ENCODE measurements around the gene NALCN.

GRCh38 chr13:101382086-101382485, 34.2 kb downstream of the NALCN start:
- TF ChIP-seq CBX5 (IDR thresholded peaks at IDR 0.05; ENCODE audit: low read depth), result no peak
- no peak for TF ChIP-seq EGR1 (IDR thresholded peaks at IDR 0.05; ENCODE audit: borderline replicate concordance in 1 of 2, low read depth in 2 of 2, low read length in 2 of 2)
- TF ChIP-seq POLR2A (IDR thresholded peaks at IDR 0.05; ENCODE audit: low read depth, low read length), result no peak
- no peak for TF ChIP-seq NFXL1 (IDR thresholded peaks at IDR 0.05; ENCODE audit: borderline replicate concordance)
- no peak for TF ChIP-seq CTCF (IDR thresholded peaks at IDR 0.05 in 2 of 3, conservative IDR thresholded peaks at IDR 0.05 in 1 of 3; ENCODE audit: control insufficient read depth in 2 of 3, extremely low read depth in 1 of 3, insufficient read depth in 1 of 3, low read depth in 3 of 3, low read length in 3 of 3)
- no peak for TF ChIP-seq EZH2 (IDR thresholded peaks at IDR 0.05; ENCODE audit: borderline replicate concordance, control insufficient read depth, low read depth, low read length)
- TF ChIP-seq CREM (IDR thresholded peaks at IDR 0.05; ENCODE audit: low read depth), result no peak
- TF ChIP-seq POLR2AphosphoS5 (IDR thresholded peaks at IDR 0.05; ENCODE audit: low read length), result no peak
- no peak for TF ChIP-seq ZBTB11 (CRISPR knock-in tag; IDR thresholded peaks at IDR 0.05)
- TF ChIP-seq BHLHE40 (IDR thresholded peaks at IDR 0.05; ENCODE audit: borderline replicate concordance in 1 of 2, low read depth in 2 of 2, low read length in 1 of 2), result no peak
- TF ChIP-seq REST (IDR thresholded peaks at IDR 0.05; ENCODE audit: low read depth, low read length), result no peak
- TF ChIP-seq KDM1A (IDR thresholded peaks at IDR 0.05; ENCODE audit: borderline replicate concordance), result no peak
- no peak for TF ChIP-seq SRF (IDR thresholded peaks at IDR 0.05; ENCODE audit: low read depth in 2 of 2, low read length in 2 of 2)
